AG09309 (cell line): ENCODE measurements around the gene MALAT1.

Experiments used
- DNase-seq: peaks from one replicate; pipeline ENCODE4 v3.0.0-alpha.2; 2010; ENCODE audit warnings: low read depth
- H3K4me3 ChIP-seq: 2 replicates; pipeline ENCODE4 v1.5.1; 2011; ENCODE audit warnings: mild to moderate bottlenecking, low read depth, low read length, moderate library complexity; ENCODE audit not compliant: control insufficient read depth
- CTCF ChIP-seq: IDR thresholded peaks from 2 replicates; pipeline ENCODE4 v1.5.1; 2011; ENCODE audit warnings: mild to moderate bottlenecking, low read depth, low read length, inconsistent platforms; ENCODE audit not compliant: insufficient read depth, control insufficient read depth; ENCODE audit errors: missing control alignments

The MALAT1 gene

GRCh38 chr11:65553301-65554001 is 54.6 kb downstream of the MALAT1 start:
- no peak for TF ChIP-seq CTCF
- DNase-seq = no peak
- H3K4me3 ChIP-seq = no peak overlapping the region

GRCh38 chr11:65554057-65554818 is 55.4 kb downstream of the MALAT1 start:
- TF ChIP-seq CTCF = no peak
- H3K4me3 ChIP-seq = no peak overlapping the region
- no peak for DNase-seq

- no peak for DNase-seq
- H3K4me3 ChIP-seq = no peak overlapping the region
- no peak for TF ChIP-seq CTCF
These were observed 56.1 kb downstream of the MALAT1 start for GRCh38 chr11:65554842-65555430.

- TF ChIP-seq CTCF = no peak
- no peak overlapping the region; the same call in none of the 2 replicates for H3K4me3 ChIP-seq
- DNase-seq = peak; percentile 64
These were observed 56.9 kb downstream of the MALAT1 start for GRCh38 chr11:65555693-65556231.
